HG03280 (cell line): ENCODE measurements around the gene SHMT2.

Experiments used
- ATAC-seq: cut with Tn5 transposase; IDR thresholded peaks from one replicate; pipeline ENCODE4 v1.9.1; 2021; ENCODE audit warnings: mild to moderate bottlenecking, moderate library complexity; ENCODE audit not compliant: unreplicated experiment

SHMT2 gene

DNA sequence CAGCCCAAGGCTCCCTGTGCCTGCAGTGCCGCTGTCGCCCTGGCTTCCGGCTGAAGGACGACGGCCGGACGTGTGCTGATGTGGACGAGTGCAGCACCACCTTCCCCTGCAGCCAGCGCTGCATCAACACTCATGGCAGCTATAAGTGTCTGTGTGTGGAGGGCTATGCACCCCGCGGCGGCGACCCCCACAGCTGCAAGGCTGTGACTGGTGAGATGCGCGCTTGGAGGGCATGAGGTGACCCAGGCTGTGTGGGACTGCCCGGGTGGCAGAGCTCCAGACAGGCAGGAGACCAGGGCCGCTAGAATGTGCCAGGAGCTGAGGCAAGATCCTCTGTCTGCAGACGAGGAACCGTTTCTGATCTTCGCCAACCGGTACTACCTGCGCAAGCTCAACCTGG, 32.6 kb upstream of the SHMT2 start:
- no peak for ATAC-seq

DNA sequence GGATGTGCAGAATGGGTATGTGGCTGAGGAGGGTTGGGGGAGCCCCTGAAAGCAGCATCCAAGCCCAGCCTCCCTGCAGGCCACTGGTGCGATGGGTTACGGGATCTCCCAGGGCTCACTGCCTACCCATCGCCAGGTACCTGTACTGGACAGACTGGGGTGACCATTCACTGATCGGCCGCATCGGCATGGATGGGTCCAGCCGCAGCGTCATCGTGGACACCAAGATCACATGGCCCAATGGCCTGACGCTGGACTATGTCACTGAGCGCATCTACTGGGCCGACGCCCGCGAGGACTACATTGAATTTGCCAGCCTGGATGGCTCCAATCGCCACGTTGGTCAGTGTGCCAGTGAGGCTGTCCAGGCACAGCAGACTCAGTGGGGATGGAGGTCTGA, 31.2 kb upstream of the SHMT2 start:
- ATAC-seq, result no peak

DNA sequence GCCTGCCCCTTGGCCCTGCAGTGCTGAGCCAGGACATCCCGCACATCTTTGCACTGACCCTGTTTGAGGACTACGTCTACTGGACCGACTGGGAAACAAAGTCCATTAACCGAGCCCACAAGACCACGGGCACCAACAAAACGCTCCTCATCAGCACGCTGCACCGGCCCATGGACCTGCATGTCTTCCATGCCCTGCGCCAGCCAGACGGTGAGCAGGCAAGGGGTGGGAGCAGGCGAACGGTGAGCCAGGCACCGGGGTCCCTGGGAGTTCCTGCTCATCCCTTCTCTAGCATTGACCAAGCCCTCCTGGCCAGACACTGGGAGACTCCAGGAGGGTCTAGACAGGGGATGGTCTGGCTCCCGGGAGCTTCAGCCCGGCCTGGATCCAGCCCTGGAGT, 30.3 kb upstream of the SHMT2 start:
- ATAC-seq, result no peak

- ATAC-seq, result no peak
Measured at GRCh38 chr12:57200497-57200896, 29.0 kb upstream of the SHMT2 start.

GRCh38 chr12:57201219-57201618, 28.3 kb upstream of the SHMT2 start:
- ATAC-seq, result no peak

- ATAC-seq, result no peak
Measured at GRCh38 chr12:57201631-57202030, 27.9 kb upstream of the SHMT2 start.

DNA sequence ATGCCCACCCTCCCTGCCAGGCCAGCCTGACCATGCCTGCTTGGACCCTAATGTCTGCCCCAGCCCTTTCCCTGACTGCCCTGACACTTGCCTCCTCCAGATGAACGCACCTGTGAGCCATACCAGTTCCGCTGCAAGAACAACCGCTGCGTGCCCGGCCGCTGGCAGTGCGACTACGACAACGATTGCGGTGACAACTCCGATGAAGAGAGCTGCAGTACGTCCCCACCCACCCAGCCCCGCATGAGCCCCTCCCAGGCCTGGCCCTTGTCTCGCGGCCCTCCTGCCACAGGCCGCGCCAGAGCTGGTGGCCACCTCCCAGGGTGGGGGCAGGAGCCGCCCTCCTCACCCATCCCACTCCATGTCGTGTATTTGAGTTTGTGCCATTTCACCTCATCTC, 27.2 kb upstream of the SHMT2 start:
- no peak for ATAC-seq

DNA sequence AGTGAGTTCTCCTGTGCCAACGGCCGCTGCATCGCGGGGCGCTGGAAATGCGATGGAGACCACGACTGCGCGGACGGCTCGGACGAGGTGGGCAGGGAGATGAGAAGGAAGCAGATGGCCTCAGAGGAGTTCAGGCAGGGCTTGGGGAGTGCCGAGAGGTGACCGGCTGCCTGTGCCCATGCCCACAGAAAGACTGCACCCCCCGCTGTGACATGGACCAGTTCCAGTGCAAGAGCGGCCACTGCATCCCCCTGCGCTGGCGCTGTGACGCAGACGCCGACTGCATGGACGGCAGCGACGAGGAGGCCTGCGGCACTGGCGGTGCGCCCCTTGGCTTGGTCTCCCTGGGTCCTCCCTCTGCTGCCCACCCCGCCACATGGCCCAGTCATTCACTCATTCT, 26.3 kb upstream of the SHMT2 start:
- no peak for ATAC-seq

DNA sequence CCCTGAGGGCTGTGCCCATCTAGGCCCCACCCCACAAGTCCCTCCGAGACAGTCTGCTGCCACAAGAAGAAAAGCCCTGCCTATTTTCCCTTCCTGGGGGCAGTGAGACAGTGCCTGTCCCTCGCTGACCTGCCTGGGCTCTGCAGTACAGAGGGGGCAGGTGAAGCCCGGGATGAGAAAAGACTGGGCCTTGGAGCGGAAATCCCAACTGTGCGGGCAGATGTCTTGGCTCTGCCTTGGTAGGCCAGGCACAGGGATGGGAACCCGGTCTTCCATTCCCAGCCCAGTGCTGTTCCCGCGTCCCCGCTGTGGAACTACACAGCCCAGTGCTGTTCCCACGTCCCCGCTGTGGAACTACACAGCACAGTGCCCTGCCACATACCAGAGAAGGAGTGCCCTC, 25.7 kb upstream of the SHMT2 start:
- ATAC-seq, result no peak

GRCh38 chr12:57204454-57204853, 25.1 kb upstream of the SHMT2 start:
- no peak for ATAC-seq

- no peak for ATAC-seq
Measured at GRCh38 chr12:57205186-57205585, 24.3 kb upstream of the SHMT2 start.

GRCh38 chr12:57205931-57206330, 23.6 kb upstream of the SHMT2 start:
- ATAC-seq, result no peak

DNA sequence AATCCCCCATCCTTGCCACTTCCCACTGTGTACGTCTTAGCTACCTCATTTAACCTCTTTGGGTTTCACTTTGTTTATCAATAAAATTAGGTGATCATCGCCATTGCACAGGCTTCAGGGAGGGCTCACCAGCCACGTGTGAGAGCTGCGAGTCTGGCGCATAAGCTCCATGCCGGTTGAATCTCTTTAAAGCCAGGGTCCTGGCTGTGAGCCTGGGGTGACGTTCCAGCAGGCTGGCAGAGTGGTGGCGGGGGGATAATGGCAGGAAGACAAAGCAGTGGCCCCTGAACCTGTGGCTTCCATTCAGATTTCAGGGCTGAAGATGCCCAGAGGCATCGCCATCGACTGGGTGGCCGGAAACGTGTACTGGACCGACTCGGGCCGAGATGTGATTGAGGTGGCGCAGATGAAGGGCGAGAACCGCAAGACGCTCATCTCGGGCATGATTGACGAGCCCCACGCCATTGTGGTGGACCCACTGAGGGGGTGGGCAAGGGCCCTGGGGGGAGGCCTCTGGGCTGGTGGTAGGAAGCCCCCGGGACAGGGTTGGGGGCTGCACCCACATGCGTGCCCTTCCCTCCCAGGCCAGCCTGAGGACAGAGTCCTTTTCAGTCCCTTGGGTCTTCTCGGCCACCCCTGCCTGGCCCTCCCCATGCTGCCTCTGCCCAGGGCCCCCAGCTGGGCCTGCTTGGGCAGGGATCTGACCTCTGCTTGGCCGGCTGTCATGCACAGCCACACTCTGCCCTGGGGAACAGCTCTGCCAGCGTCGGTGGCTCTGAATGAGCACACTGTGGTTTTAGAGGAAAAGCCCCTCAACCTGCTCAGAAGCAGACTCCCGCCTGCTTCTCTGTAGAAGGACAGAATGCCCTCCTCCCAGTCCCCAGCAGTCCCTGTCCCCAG, 21.5 kb upstream of the SHMT2 start:
- ATAC-seq, result no peak

GRCh38 chr12:57208631-57209282, 20.8 kb upstream of the SHMT2 start:
- no peak for ATAC-seq

GRCh38 chr12:57209916-57210315, 19.6 kb upstream of the SHMT2 start:
- no peak for ATAC-seq

GRCh38 chr12:57210461-57210860, 19.1 kb upstream of the SHMT2 start:
- no peak for ATAC-seq

DNA sequence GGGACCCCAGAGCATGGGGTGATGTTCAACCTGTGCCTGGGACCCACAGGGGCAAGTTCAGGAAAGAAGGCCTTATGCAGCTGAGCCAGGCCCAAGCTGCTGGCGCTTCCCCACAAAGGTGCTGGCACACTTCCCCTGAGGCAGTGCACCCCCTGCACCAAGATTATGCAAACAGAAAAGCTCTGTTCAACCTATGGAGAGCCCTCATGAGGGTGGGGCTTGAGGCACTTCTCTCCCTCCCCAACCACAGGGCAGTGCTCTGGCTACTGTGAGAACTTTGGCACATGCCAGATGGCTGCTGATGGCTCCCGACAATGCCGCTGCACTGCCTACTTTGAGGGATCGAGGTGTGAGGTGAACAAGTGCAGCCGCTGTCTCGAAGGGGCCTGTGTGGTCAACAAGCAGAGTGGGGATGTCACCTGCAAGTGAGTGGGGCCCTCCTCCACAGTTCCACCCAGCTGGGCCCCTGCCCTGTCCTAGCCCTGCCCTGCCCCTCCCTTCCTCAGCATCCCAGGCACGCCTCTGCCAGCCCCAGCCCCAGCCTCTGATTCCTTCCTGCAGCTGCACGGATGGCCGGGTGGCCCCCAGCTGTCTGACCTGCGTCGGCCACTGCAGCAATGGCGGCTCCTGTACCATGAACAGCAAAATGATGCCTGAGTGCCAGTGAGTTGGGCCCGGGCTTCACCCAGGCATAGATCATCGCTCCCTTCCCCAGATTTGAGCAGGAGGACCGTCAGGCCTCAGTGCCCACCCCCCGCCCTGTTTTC, 18.4 kb upstream of the SHMT2 start:
- ATAC-seq, result no peak

- ATAC-seq, result no peak
Measured at GRCh38 chr12:57211791-57212700, 17.5 kb upstream of the SHMT2 start.

DNA sequence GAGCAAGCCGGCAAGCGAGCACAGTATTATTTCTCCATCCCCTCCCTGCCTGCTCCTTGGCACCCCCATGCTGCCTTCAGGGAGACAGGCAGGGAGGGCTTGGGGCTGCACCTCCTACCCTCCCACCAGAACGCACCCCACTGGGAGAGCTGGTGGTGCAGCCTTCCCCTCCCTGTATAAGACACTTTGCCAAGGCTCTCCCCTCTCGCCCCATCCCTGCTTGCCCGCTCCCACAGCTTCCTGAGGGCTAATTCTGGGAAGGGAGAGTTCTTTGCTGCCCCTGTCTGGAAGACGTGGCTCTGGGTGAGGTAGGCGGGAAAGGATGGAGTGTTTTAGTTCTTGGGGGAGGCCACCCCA, 16.8 kb upstream of the SHMT2 start:
- ATAC-seq, result no peak

- no peak for ATAC-seq
Measured at GRCh38 chr12:57213058-57213715, 16.3 kb upstream of the SHMT2 start.
